ENCODE results near the gene FNIP1.

GRCh38 chr5:131607903-131608540, 188.8 kb downstream of the FNIP1 start:
- TF ChIP-seq, protein P1, sequence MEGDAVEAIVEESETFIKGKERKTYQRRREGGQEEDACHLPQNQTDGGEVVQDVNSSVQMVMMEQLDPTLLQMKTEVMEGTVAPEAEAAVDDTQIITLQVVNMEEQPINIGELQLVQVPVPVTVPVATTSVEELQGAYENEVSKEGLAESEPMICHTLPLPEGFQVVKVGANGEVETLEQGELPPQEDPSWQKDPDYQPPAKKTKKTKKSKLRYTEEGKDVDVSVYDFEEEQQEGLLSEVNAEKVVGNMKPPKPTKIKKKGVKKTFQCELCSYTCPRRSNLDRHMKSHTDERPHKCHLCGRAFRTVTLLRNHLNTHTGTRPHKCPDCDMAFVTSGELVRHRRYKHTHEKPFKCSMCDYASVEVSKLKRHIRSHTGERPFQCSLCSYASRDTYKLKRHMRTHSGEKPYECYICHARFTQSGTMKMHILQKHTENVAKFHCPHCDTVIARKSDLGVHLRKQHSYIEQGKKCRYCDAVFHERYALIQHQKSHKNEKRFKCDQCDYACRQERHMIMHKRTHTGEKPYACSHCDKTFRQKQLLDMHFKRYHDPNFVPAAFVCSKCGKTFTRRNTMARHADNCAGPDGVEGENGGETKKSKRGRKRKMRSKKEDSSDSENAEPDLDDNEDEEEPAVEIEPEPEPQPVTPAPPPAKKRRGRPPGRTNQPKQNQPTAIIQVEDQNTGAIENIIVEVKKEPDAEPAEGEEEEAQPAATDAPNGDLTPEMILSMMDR (IDR thresholded peaks at IDR 0.05), result no peak
- TF ChIP-seq POLR2A (IDR thresholded peaks at IDR 0.05) (no peak), POLR2AphosphoS5 (IDR thresholded peaks at IDR 0.05; ENCODE audit: insufficient read depth in 1 of 2, low read depth in 1 of 2) (no peak)

Measured in vagina (tissue), 2 donors.